ENCODE results near the gene NELFA. TPM values are rescaled to one million over a fixed set of nuclear protein-coding genes. Genes with fewer than 3 reads are reported as not detected.
A peak's percentile ranks its signal among the peaks of the same experiment; 100 is the strongest.

The NELFA gene
- total and polyA plus RNA-seq, 2 of the 4 experiments (the other 2 are of a cell fraction): 4.3 to 21.9 TPM

GRCh38 chr4:2007804-2008670 lies 737 bp downstream of the NELFA start:
- Histone ChIP-seq H2BK15ac (ENCODE audit: low read depth, low read length) (no peak overlapping the region), H3K14ac (replicated peaks; ENCODE audit: low read depth, low read length) (0 out of 2 replicates have a peak overlapping the region, but pooled peaks have one; percentile 84), H3K4me3 (ENCODE audit: insufficient read depth, low read depth, low read length) (peak overlapping the region; percentile 100), H3K18ac (ENCODE audit: low read depth, low read length) (no peak overlapping the region; the same call in 1 of the 2 replicates), H3K4me2 (ENCODE audit: low read depth, low read length) (peak overlapping the region; percentile 78), H2AK5ac (ENCODE audit: low read depth, low read length) (peak overlapping the region; percentile 90; the same call in 1 of the 2 replicates), H3K4ac (ENCODE audit: low read depth, low read length) (peak overlapping the region; percentile 91; the same call in 1 of the 2 replicates), H3K36me3 (ENCODE audit: control insufficient read depth, insufficient read depth, low read length) (peaks cover 10% of the 10 kb centered on the region), H2BK120ac (ENCODE audit: low read depth, low read length) (no peak overlapping the region), H4K20me1 (ENCODE audit: insufficient read depth, low read length) (peaks cover 19% of the 10 kb centered on the region), H2BK20ac (ENCODE audit: low read depth, low read length) (no peak overlapping the region), H3K9me3 (ENCODE audit: control insufficient read depth, insufficient read depth, low read length) (no peaks in the 10 kb centered on the region), H3K9me1 (ENCODE audit: insufficient read depth, low read length) (peaks cover 4% of the 10 kb centered on the region), H2AFZ (replicated peaks; ENCODE audit: low read length, poor library complexity) (peak overlapping the region; percentile 100), H3K27me3 (ENCODE audit: control insufficient read depth, insufficient read depth, low read length) (no peaks in the 10 kb centered on the region), H4K91ac (ENCODE audit: insufficient read depth, low read depth, low read length) (0 out of 2 replicates have a peak overlapping the region, but pooled peaks have one; percentile 93), H2AK9ac (replicated peaks; ENCODE audit: low read depth, low read length, poor library complexity) (peak overlapping the region; percentile 91), H3K79me1 (ENCODE audit: low read depth in 1 of 2, low read length in 2 of 2) (peaks cover 20 to 48% of the 10 kb centered on the region in 2 experiments), H3K23ac (ENCODE audit: low read depth, low read length) (peak overlapping the region; percentile 84; the same call in 1 of the 2 replicates), H3K9ac (ENCODE audit: low read depth, low read length) (peak overlapping the region; percentile 100), H2BK5ac (ENCODE audit: low read depth, low read length, poor library complexity, severe bottlenecking) (no peak overlapping the region), H4K8ac (ENCODE audit: low read depth in 2 of 2, low read length in 2 of 2) (peak overlapping the region; percentile 90 to 100; a peak in 3 of 4 replicates), H3K4me1 (ENCODE audit: control insufficient read depth, insufficient read depth, low read length) (peaks cover 6% of the 10 kb centered on the region; the same call in 1 of the 2 replicates), H3K56ac (ENCODE audit: extremely low read depth, insufficient read depth, low read length) (no peak overlapping the region), H3K27ac (ENCODE audit: insufficient read depth, low read length) (peak overlapping the region; percentile 98), H4K5ac (ENCODE audit: low read depth, low read length) (no peak overlapping the region; the same call in 1 of the 2 replicates)
- ATAC-seq (ENCODE audit: low read depth): no peak; the same call in 1 of the 2 replicates
- POLR2A ChIA-PET (ENCODE audit: unreplicated experiment): no interaction called here
- DNase-seq: peak; percentile 9
- WGBS, 2 experiments (ENCODE audit: extremely low coverage in 2 of 2, insufficient read length in 1 of 2): 0% methylated on average over 5 of the region's 57 CpGs; no CpG with 5 or more reads in 1 of the 2 experiments
- dilution Hi-C loops (cut with HindIII; ENCODE audit: low sequenced_read_pairs, unreplicated experiment) (no loop called here), in situ Hi-C loops (cut with MboI; ENCODE audit: low sequenced_read_pairs) (no loop called here), intact Hi-C loops (cut with micrococcal nuclease) (no loop called here)
- TF ChIP-seq NFE2L2 (IDR thresholded peaks at IDR 0.05; ENCODE audit: low read depth, low read length) (no peak), MAZ (IDR thresholded peaks at IDR 0.05; ENCODE audit: borderline replicate concordance, low read depth, low read length) (no peak), MXI1 (IDR thresholded peaks at IDR 0.05; ENCODE audit: borderline replicate concordance, low read depth, low read length) (peak; percentile 82), USF2 (IDR thresholded peaks at IDR 0.05; ENCODE audit: low read depth, low read length) (no peak), CTCF (conservative IDR thresholded peaks at IDR 0.05; ENCODE audit: low read depth, low read length) (no peak)
- TF ChIP-seq, protein P1, sequence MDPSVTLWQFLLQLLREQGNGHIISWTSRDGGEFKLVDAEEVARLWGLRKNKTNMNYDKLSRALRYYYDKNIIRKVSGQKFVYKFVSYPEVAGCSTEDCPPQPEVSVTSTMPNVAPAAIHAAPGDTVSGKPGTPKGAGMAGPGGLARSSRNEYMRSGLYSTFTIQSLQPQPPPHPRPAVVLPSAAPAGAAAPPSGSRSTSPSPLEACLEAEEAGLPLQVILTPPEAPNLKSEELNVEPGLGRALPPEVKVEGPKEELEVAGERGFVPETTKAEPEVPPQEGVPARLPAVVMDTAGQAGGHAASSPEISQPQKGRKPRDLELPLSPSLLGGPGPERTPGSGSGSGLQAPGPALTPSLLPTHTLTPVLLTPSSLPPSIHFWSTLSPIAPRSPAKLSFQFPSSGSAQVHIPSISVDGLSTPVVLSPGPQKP (IDR thresholded peaks at IDR 0.05; ENCODE audit: borderline replicate concordance, low read depth, low read length): no peak
- BruUV-seq (replicated peaks): no TSS peak
- CTCF ChIA-PET: interaction anchor here (1.1 kb wide), 1 partner anchor 21 kb away, joined by 3 read pairs; no protein-coding TSS in a partner anchor
